ENCODE measurements around the gene SAG.

- TF ChIP-seq CTCF (IDR thresholded peaks at IDR 0.05) (no peak), POLR2A (IDR thresholded peaks at IDR 0.05) (no peak)
Observed at GRCh38 chr2:233336541-233336940, 28.9 kb downstream of the SAG start.
